Body of pancreas (tissue), 4 donors: Measurements from ENCODE around the gene DUSP28. TPM values are rescaled to one million over a fixed set of nuclear protein-coding genes. Genes with fewer than 3 reads are reported as not detected.
"Not testable (repeated sequence)": the region's sequence is repeated elsewhere in the genome, so short reads cannot be mapped to it uniquely, and the experiment has no call there.

ENCODE experiments used
- ATAC-seq: fragments of 150-250 bp; one replicate; pipeline ENCODE4 v1.9.1; 2016
- DNase-seq, 4 donors: peaks; one replicate each; pipeline ENCODE4 v3.0.0-alpha.2; 2019
- H3K27ac ChIP-seq, 4 donors: fragments of 200-600 bp; sonication (generic); 1 replicate in 3 of 4; 2 replicates in 1 of 4; pipeline versions ENCODE4 v1.5.1 to v1.6.1; 2016 to 2019; ENCODE audit warnings: mild to moderate bottlenecking in 1 of 4, mixed read lengths in 1 of 4, moderate library complexity in 1 of 4
- H3K27me3 ChIP-seq, 2 donors: fragments of 200-600 bp; sonication (generic); one replicate each; pipeline ENCODE4 v1.6.0; 2016; ENCODE audit warnings: mild to moderate bottlenecking in 1 of 2
- H3K36me3 ChIP-seq, 2 donors: fragments of 200-600 bp; sonication (generic); replicated peaks in 1 of 2; 2 replicates each; pipeline ENCODE4 v1.5.1; 2016; ENCODE audit warnings: low read depth in 2 of 2; ENCODE audit not compliant: insufficient read depth in 1 of 2
- H3K4me1 ChIP-seq: fragments of 200-600 bp; sonication (generic); one replicate; pipeline ENCODE4 v1.6.0; 2016
- H3K4me3 ChIP-seq, 2 donors: fragments of 200-600 bp; sonication (generic); 1 replicate in 1 of 2; 2 replicates in 1 of 2; pipeline ENCODE4 v1.5.1; 2016 to 2019
- H3K9me3 ChIP-seq, 3 donors: fragments of 200-600 bp; sonication (generic); 1 replicate in 2 of 3; 2 replicates in 1 of 3; pipeline ENCODE4 v1.5.1; 2016
- CTCF ChIP-seq, 7 experiments: fragments of 450-650 bp in 4 of 7; fragments of 200-600 bp in 3 of 7; sonication (generic) in 3 of 7; IDR thresholded peaks; one replicate each; pipeline ENCODE4 v1.5.1; 2016 to 2019; ENCODE audit warnings: antibody characterized with exemption in 7 of 7
- POLR2A ChIP-seq, 3 donors: fragments of 450-650 bp; IDR thresholded peaks; one replicate each; pipeline ENCODE4 v1.6.1; 2016; ENCODE audit warnings: antibody characterized with exemption in 3 of 3, mild to moderate bottlenecking in 2 of 3
- WGBS, 2 donors: methylation state at CpG; one replicate each; pipeline ENCODE4 v1.1.5; 2017; 5-methylcytosine and 5-hydroxymethylcytosine counted together
- intact Hi-C: fragments of 100-400 bp; cut with DNase I; formaldehyde crosslinking; loops from one replicate; pipeline ENCODE4 v1.15.1; 2023
- total RNA-seq, 2 donors: library from RNA; depleted of rRNA; stranded (reverse); fragments of >200 nt; gene quantifications; one replicate each; pipeline ENCODE4 v1.1.0, GENCODE V29; 2016

DUSP28 gene
- total RNA-seq, 2 donors from 2014 or later = 4.7 to 6.6 TPM

GRCh38 chr2:240558236-240558761 lies 1.9 kb upstream of the DUSP28 start:
- 80 to 81% methylated on average over 18 of the region's 18 CpGs for WGBS, 2 donors
- peaks cover 43% of the 10 kb centered on the region for H3K4me1 ChIP-seq
- no peak for DNase-seq
- H3K27ac ChIP-seq = no peak overlapping the region
- no peaks in the 10 kb centered on the region for H3K36me3 ChIP-seq
- no peaks in the 10 kb centered on the region for H3K27me3 ChIP-seq
- no peak for TF ChIP-seq POLR2A (IDR thresholded peaks at IDR 0.05)
- TF ChIP-seq CTCF (IDR thresholded peaks at IDR 0.05) = no peak
- intact Hi-C loops = no loop called here
- no peak overlapping the region for H3K4me3 ChIP-seq
- no peaks in the 10 kb centered on the region for H3K9me3 ChIP-seq
- no peak for ATAC-seq

GRCh38 chr2:240559286-240559685 lies 871 bp upstream of the DUSP28 start:
- Histone ChIP-seq H3K4me3 (no peak overlapping the region), H3K36me3 (no peaks in the 10 kb centered on the region), H3K27me3 (no peaks in the 10 kb centered on the region), H3K9me3 (no peaks in the 10 kb centered on the region), H3K4me1 (peaks cover 45% of the 10 kb centered on the region), H3K27ac (peak overlapping the region in 1 of 4 donors; percentile 99)
- ATAC-seq (no peak), DNase-seq (no peak)
- 56 to 75% methylated on average over 2 to 3 of the region's 3 CpGs for WGBS, 2 donors
- intact Hi-C loops = no loop called here
- TF ChIP-seq CTCF (IDR thresholded peaks at IDR 0.05) (no peak), POLR2A (IDR thresholded peaks at IDR 0.05) (no peak)

GRCh38 chr2:240560480-240561324 lies 545 bp downstream of the DUSP28 start:
- peak; percentile 87 for ATAC-seq
- Histone ChIP-seq H3K4me1 (peaks cover 59% of the 10 kb centered on the region), H3K27ac (peak overlapping the region; percentile 96 to 99 (median 98)), H3K4me3 (peak overlapping the region; percentile 41 to 56), H3K36me3 (no peaks in the 10 kb centered on the region), H3K9me3 (no peaks in the 10 kb centered on the region), H3K27me3 (no peaks in the 10 kb centered on the region)
- peak; percentile 100 for DNase-seq
- TF ChIP-seq CTCF (IDR thresholded peaks at IDR 0.05) = peak; percentile 14 to 64 (median 52)
- TF ChIP-seq POLR2A (IDR thresholded peaks at IDR 0.05) = peak; percentile 70 to 97 (median 72)
- intact Hi-C loops = no loop called here
- WGBS, 2 donors = 0 to 1% methylated on average over 18 to 72 of the region's 101 CpGs

- ATAC-seq (no peak), DNase-seq (peak in 1 of 4 donors; percentile 6)
- 10 to 14% methylated on average over 14 of the region's 14 CpGs for WGBS, 2 donors
- intact Hi-C loops = no loop called here
- Histone ChIP-seq H3K4me3 (no peak overlapping the region), H3K9me3 (no peaks in the 10 kb centered on the region), H3K27ac (peak overlapping the region; percentile 30 to 99 (median 72)), H3K36me3 (no peaks in the 10 kb centered on the region), H3K27me3 (no peaks in the 10 kb centered on the region), H3K4me1 (peaks cover 66% of the 10 kb centered on the region)
- TF ChIP-seq CTCF (IDR thresholded peaks at IDR 0.05) = peak in 1 of 7 experiments; percentile 5
- TF ChIP-seq POLR2A (IDR thresholded peaks at IDR 0.05) = peak in 1 of 3 donors; percentile 54
These were observed 1.3 kb downstream of the DUSP28 start for GRCh38 chr2:240561325-240561971.

DNA sequence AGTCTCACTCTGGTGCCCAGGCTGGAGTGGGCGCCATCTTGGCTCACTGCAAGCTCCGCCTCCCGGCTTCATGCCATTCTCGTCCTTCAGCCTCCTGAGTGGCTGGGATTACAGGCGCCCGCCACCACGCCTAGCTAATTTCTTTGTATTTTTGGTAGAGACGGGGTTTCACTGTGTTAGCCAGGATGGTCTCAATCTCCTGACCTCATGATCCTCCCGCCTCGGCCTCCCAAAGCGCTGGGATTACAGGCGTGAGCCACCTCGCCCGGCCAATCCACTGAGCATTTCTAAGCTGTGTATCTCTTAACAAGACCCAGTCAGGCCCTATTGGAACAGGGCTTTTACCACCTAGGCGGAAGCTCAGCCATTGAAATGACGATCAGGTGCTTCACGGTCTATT lies 3.1 kb downstream of the DUSP28 start:
- 97 to 98% methylated on average over 17 of the region's 17 CpGs for WGBS, 2 donors
- DNase-seq = not testable (repeated sequence)

More for the DNA sequence above, 3.1 kb downstream of the DUSP28 start:
- H3K9me3 ChIP-seq, H3K27me3 ChIP-seq, intact Hi-C loops, ATAC-seq, H3K36me3 ChIP-seq, H3K4me3 ChIP-seq, H3K27ac ChIP-seq: not testable (repeated sequence)
- H3K4me1 ChIP-seq = peaks cover 67% of the 10 kb centered on the region
